Esophagus muscularis mucosa (tissue), 3 donors: ENCODE measurements around the gene SLC24A4.

Source experiments
- CTCF ChIP-seq, 3 experiments: fragments of 200-600 bp in 2 of 3; fragments of 450-650 bp in 1 of 3; sonication (generic) in 2 of 3; IDR thresholded peaks; one replicate each; pipeline ENCODE4 v1.5.1; 2017 to 2019; ENCODE audit warnings: antibody characterized with exemption in 3 of 3, mild to moderate bottlenecking in 2 of 3, moderate library complexity in 1 of 3
- POLR2A ChIP-seq: fragments of 450-650 bp; IDR thresholded peaks from one replicate; pipeline ENCODE4 v1.6.1; 2017; ENCODE audit warnings: antibody characterized with exemption, moderate library complexity, mild to moderate bottlenecking, low read depth
- POLR2AphosphoS5 ChIP-seq, 2 donors: sonication (generic); formaldehyde crosslinking; IDR thresholded peaks; one replicate each; pipeline ENCODE4 v1.6.1; 2017; ENCODE audit warnings: antibody characterized with exemption in 2 of 2

DNA sequence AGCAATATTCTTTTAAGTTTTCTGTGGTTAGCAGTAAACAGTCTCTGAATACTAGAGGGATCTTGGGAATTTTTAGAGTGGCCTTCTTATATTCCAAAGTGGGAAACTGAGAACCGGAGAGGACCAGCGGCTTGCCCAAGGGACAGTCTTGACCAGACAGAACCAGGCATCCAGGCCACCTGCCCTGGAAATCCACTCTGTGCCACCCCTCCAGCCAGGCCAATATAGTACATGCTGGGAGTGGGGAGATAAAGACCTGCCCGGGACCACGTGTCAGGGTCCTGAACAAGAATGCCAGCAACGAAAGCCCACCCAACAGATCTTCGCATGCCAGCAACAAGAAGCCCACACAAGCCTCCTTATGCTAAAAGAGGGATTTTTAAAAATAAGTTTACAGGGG, 141.2 kb downstream of the SLC24A4 start:
- TF ChIP-seq CTCF (IDR thresholded peaks at IDR 0.05), result no peak
- no peak for TF ChIP-seq POLR2A
- no peak for TF ChIP-seq POLR2AphosphoS5 (IDR thresholded peaks at IDR 0.05)
